CD4-positive, alpha-beta T cell (primary cell): ENCODE data around the gene CLCN1. TPM values are rescaled to one million over a fixed set of nuclear protein-coding genes. Genes with fewer than 3 reads are reported as not detected.

Source experiments
- ATAC-seq: fragments of 200-7000 bp; cut with Tn5 transposase; one replicate; pipeline ENCODE4 v1.10.0; 2022; ENCODE audit warnings: mild to moderate bottlenecking; ENCODE audit not compliant: poor library complexity
- CTCF ChIA-PET: fragments of 350-600 bp; sonication (Branson Sonifier 250); formaldehyde crosslinking; loops from one replicate; lab custom pipeline; 2021; ENCODE audit warnings: antibody characterized with exemption, inconsistent platforms; lab: Charles Lee
- POLR2A ChIA-PET: fragments of 350-600 bp; sonication (Branson Sonifier 250); formaldehyde crosslinking; loops from one replicate; lab custom pipeline; 2021; ENCODE audit warnings: antibody characterized with exemption, inconsistent platforms; lab: Charles Lee
- DNase-seq, 14 experiments: peaks; one replicate each; pipeline ENCODE4 v3.0.0-alpha.2; 2013 to 2020; ENCODE audit warnings: mixed read lengths in 2 of 14
- H3K27ac ChIP-seq, 2 donors: one replicate each; pipeline versions ENCODE4 v1.5.1 to v1.7.0; 2013; ENCODE audit warnings: low read length in 2 of 2, low read depth in 1 of 2, mild to moderate bottlenecking in 1 of 2
- H3K27me3 ChIP-seq, 2 experiments: 1 replicate in 1 of 2; 2 replicates in 1 of 2; pipeline versions ENCODE4 v1.6.1 to v1.7.0; 2013; ENCODE audit warnings: low read length in 2 of 2, control low read depth in 1 of 2, mild to moderate bottlenecking in 1 of 2, moderate library complexity in 1 of 2; ENCODE audit not compliant: insufficient read depth in 2 of 2, control insufficient read depth in 1 of 2
- H3K36me3 ChIP-seq: one replicate; pipeline ENCODE4 v1.6.1; 2013; ENCODE audit warnings: low read length, control low read depth; ENCODE audit not compliant: insufficient read depth
- H3K4me1 ChIP-seq: one replicate; pipeline ENCODE4 v1.6.1; 2013; ENCODE audit warnings: low read length, control low read depth; ENCODE audit not compliant: insufficient read depth
- H3K4me3 ChIP-seq: one replicate; pipeline ENCODE4 v1.5.1; 2013; ENCODE audit warnings: mild to moderate bottlenecking, low read length, moderate library complexity
- H3K9me3 ChIP-seq, 2 experiments: 1 replicate in 1 of 2; 2 replicates in 1 of 2; pipeline versions ENCODE4 v1.6.1 to v1.7.0; 2013; ENCODE audit warnings: low read length in 2 of 2, mild to moderate bottlenecking in 2 of 2, control low read depth in 1 of 2, moderate library complexity in 1 of 2; ENCODE audit not compliant: control insufficient read depth in 1 of 2, insufficient read depth in 1 of 2
- H3K27ac Mint-ChIP-seq: one replicate; pipeline ENCODE4 v1.8.0; 2020; ENCODE audit warnings: mixed read lengths
- H3K27me3 Mint-ChIP-seq: one replicate; pipeline ENCODE4 v1.8.0; 2021; ENCODE audit warnings: mixed read lengths
- H3K36me3 Mint-ChIP-seq: one replicate; pipeline ENCODE4 v1.8.0; 2021; ENCODE audit warnings: low read depth, mixed read lengths
- H3K4me1 Mint-ChIP-seq: one replicate; pipeline ENCODE4 v1.8.0; 2021; ENCODE audit warnings: low read depth, mixed read lengths
- H3K4me3 Mint-ChIP-seq: one replicate; pipeline ENCODE4 v1.8.0; 2020; ENCODE audit warnings: mild to moderate bottlenecking, mixed read lengths
- H3K9me3 Mint-ChIP-seq: one replicate; pipeline ENCODE4 v1.8.0; 2020; ENCODE audit warnings: mixed read lengths
- intact Hi-C, 2 experiments: fragments of 100-400 bp; cut with DNase I in 1 of 2; cut with micrococcal nuclease in 1 of 2; formaldehyde crosslinking; loops; one replicate each; pipeline versions ENCODE4 v1.15.1 to v1.9.0; 2023 to 2025; cut with DNase I, micrococcal nuclease
- total RNA-seq, 174 experiments: library from RNA in 2 of 174; stranded (reverse) in 2 of 174; gene quantifications; one replicate each; pipeline ENCODE4 v1.2.3 and lab custom pipeline; 2021 to 2026
- TF ChIP-seq, protein P1 (sequence below): fragments of 200-600 bp; IDR thresholded peaks from one replicate; pipeline ENCODE4 v1.8.0; 2022; ENCODE audit warnings: antibody characterized with exemption, mild to moderate bottlenecking

CLCN1 gene
- total RNA-seq, 2 experiments from 2014 or later, result not detected

- Histone ChIP-seq H3K4me1 (no peaks in the 10 kb centered on the region), H3K27ac (no peak overlapping the region), H3K36me3 (no peaks in the 10 kb centered on the region), H3K27me3 (peaks cover 0 to 7% of the 10 kb centered on the region in 2 experiments), H3K4me3 (no peak overlapping the region), H3K9me3 (no peaks in the 10 kb centered on the region)
- Mint-ChIP-seq H3K36me3 (no peaks in the 10 kb centered on the region), H3K4me1 (no peaks in the 10 kb centered on the region), H3K9me3 (no peaks in the 10 kb centered on the region), H3K27ac (no peak overlapping the region), H3K27me3 (peaks cover 31% of the 10 kb centered on the region), H3K4me3 (no peak overlapping the region)
- TF ChIP-seq, protein P1, sequence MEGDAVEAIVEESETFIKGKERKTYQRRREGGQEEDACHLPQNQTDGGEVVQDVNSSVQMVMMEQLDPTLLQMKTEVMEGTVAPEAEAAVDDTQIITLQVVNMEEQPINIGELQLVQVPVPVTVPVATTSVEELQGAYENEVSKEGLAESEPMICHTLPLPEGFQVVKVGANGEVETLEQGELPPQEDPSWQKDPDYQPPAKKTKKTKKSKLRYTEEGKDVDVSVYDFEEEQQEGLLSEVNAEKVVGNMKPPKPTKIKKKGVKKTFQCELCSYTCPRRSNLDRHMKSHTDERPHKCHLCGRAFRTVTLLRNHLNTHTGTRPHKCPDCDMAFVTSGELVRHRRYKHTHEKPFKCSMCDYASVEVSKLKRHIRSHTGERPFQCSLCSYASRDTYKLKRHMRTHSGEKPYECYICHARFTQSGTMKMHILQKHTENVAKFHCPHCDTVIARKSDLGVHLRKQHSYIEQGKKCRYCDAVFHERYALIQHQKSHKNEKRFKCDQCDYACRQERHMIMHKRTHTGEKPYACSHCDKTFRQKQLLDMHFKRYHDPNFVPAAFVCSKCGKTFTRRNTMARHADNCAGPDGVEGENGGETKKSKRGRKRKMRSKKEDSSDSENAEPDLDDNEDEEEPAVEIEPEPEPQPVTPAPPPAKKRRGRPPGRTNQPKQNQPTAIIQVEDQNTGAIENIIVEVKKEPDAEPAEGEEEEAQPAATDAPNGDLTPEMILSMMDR, result no peak
- DNase-seq (no peak), ATAC-seq (no peak)
- ChIA-PET POLR2A (interaction anchor here (0.6 kb wide), 1 partner anchor 157 kb away, joined by 3 read pairs; no protein-coding TSS in a partner anchor), CTCF (interaction anchor here (1.2 to 1.7 kb wide), 4 partner anchors 8 to 97 kb away, joined by 3 to 5 read pairs (median 5); no protein-coding TSS in a partner anchor)
- intact Hi-C loops, result no loop called here
Measured at GRCh38 chr7:143337216-143337615, 21.3 kb downstream of the CLCN1 start.

DNA sequence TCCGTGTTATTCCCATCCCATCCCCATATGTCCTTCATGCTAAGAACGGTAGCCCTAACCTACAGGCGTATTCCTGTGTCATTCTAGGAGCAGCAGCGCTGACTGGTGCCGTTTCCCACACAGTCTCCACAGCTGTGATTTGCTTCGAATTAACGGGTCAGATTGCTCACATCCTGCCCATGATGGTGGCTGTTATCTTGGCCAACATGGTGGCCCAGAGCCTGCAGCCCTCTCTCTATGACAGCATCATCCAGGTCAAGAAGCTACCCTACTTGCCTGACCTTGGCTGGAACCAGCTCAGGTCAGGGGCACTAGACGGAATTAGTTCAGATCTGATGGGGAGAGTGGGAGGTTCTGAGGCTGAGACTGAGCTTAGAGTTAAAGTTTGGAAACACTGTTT, 25.9 kb downstream of the CLCN1 start:
- Mint-ChIP-seq H3K4me3 (no peak overlapping the region), H3K4me1 (peaks cover 9% of the 10 kb centered on the region), H3K36me3 (no peaks in the 10 kb centered on the region), H3K9me3 (no peaks in the 10 kb centered on the region), H3K27ac (no peak overlapping the region), H3K27me3 (peaks cover 38% of the 10 kb centered on the region)
- DNase-seq (no peak), ATAC-seq (no peak)
- Histone ChIP-seq H3K27me3 (peaks cover 4 to 7% of the 10 kb centered on the region in 2 experiments), H3K27ac (no peak overlapping the region), H3K9me3 (no peaks in the 10 kb centered on the region), H3K4me3 (no peak overlapping the region), H3K4me1 (peaks cover 9% of the 10 kb centered on the region), H3K36me3 (no peaks in the 10 kb centered on the region)
- POLR2A ChIA-PET, result no interaction called here
- intact Hi-C loops, result no loop called here
- TF ChIP-seq, protein P1, result no peak
- CTCF ChIA-PET, result no interaction called here

- ATAC-seq (no peak), DNase-seq (no peak)
- Mint-ChIP-seq H3K4me3 (no peak overlapping the region), H3K27me3 (peaks cover 32% of the 10 kb centered on the region), H3K27ac (no peak overlapping the region), H3K9me3 (no peaks in the 10 kb centered on the region), H3K4me1 (peaks cover 9% of the 10 kb centered on the region), H3K36me3 (no peaks in the 10 kb centered on the region)
- ChIA-PET CTCF (interaction anchor here (1.0 kb wide), 1 partner anchor 37 kb away, joined by 5 read pairs; no protein-coding TSS in a partner anchor), POLR2A (interaction anchor here (0.8 kb wide), 1 partner anchor 36 kb away, joined by 3 read pairs; no protein-coding TSS in a partner anchor)
- TF ChIP-seq, protein P1, result no peak
- Histone ChIP-seq H3K4me3 (no peak overlapping the region), H3K27ac (no peak overlapping the region), H3K9me3 (no peaks in the 10 kb centered on the region), H3K36me3 (no peaks in the 10 kb centered on the region), H3K4me1 (peaks cover 9% of the 10 kb centered on the region), H3K27me3 (peaks cover 4 to 7% of the 10 kb centered on the region in 2 experiments)
- intact Hi-C loops, result no loop called here
Measured at GRCh38 chr7:143343596-143343995, 27.7 kb downstream of the CLCN1 start.
